B cell (primary cell): ENCODE results near the gene CAV3. TPM values are rescaled to one million over a fixed set of nuclear protein-coding genes. Genes with fewer than 3 reads are reported as not detected.

Experiments
- ATAC-seq: fragments of 200-7000 bp; cut with Tn5 transposase; one replicate; pipeline ENCODE4 v1.10.0; 2021; ENCODE audit warnings: low read depth, mild to moderate bottlenecking, moderate number of reproducible peaks, moderate library complexity
- CTCF ChIA-PET: fragments of 350-600 bp; sonication (Branson Sonifier 250); formaldehyde crosslinking; loops from one replicate; lab custom pipeline; 2021; ENCODE audit warnings: antibody characterized with exemption, inconsistent platforms; lab: Charles Lee
- POLR2A ChIA-PET: fragments of 350-600 bp; sonication (Branson Sonifier 250); formaldehyde crosslinking; loops from one replicate; lab custom pipeline; 2021; ENCODE audit warnings: antibody characterized with exemption; lab: Charles Lee
- DNase-seq: peaks from one replicate; pipeline ENCODE4 v3.0.0; 2013
- H2AFZ ChIP-seq: 2 replicates; pipeline ENCODE4 v1.6.1; 2012; ENCODE audit warnings: mild to moderate bottlenecking, low read depth, low read length; ENCODE audit not compliant: insufficient read depth, poor library complexity, severe bottlenecking
- H3K27ac ChIP-seq, 2 donors: 1 replicate in 1 of 2; 2 replicates in 1 of 2; pipeline ENCODE4 v1.5.1; 2012 to 2013; ENCODE audit warnings: low read length in 2 of 2, mild to moderate bottlenecking in 2 of 2, moderate library complexity in 1 of 2
- H3K27me3 ChIP-seq, 4 experiments: fragments of 200-600 bp in 1 of 4; sonication (generic) in 1 of 4; replicated peaks in 1 of 4; 1 replicate in 2 of 4; 2 replicates in 2 of 4; pipeline versions ENCODE4 v1.6.1 to v1.7.0; 2013 to 2016; ENCODE audit warnings: low read length in 3 of 4, mild to moderate bottlenecking in 2 of 4, mixed read lengths in 1 of 4, moderate library complexity in 1 of 4; ENCODE audit not compliant: insufficient read depth in 4 of 4, control insufficient read depth in 3 of 4; ENCODE audit errors: control extremely low read depth in 1 of 4
- H3K36me3 ChIP-seq, 2 experiments: replicated peaks in 1 of 2; 1 replicate in 1 of 2; 2 replicates in 1 of 2; pipeline versions ENCODE4 v1.6.1 to v1.7.1; 2013; ENCODE audit warnings: low read length in 1 of 2; ENCODE audit not compliant: insufficient read depth in 2 of 2, control insufficient read depth in 1 of 2; ENCODE audit errors: control extremely low read depth in 1 of 2, extremely low read depth in 1 of 2
- H3K4me1 ChIP-seq, 2 donors: fragments of 200-600 bp in 1 of 2; sonication (generic) in 1 of 2; 1 replicate in 1 of 2; 2 replicates in 1 of 2; pipeline versions ENCODE4 v1.5.1 to v1.6.1; 2013 to 2017; ENCODE audit warnings: low read length in 2 of 2; ENCODE audit not compliant: control insufficient read depth in 2 of 2, insufficient read depth in 2 of 2
- H3K4me2 ChIP-seq: replicated peaks from 2 replicates; pipeline ENCODE3; 2012; ENCODE audit warnings: mild to moderate bottlenecking, low read depth, low read length; ENCODE audit not compliant: poor library complexity, severe bottlenecking
- H3K4me3 ChIP-seq, 5 experiments: fragments of 200-600 bp in 1 of 5; sonication (generic) in 1 of 5; 1 replicate in 3 of 5; 2 replicates in 2 of 5; pipeline versions ENCODE4 v1.5.1 to v1.7.0; 2011 to 2016; ENCODE audit warnings: low read length in 4 of 5, mild to moderate bottlenecking in 4 of 5, low read depth in 2 of 5, control low read depth in 1 of 5, moderate library complexity in 1 of 5; ENCODE audit not compliant: insufficient read depth in 1 of 5; ENCODE audit errors: control extremely low read depth in 1 of 5, extremely low read depth in 1 of 5
- H3K79me2 ChIP-seq: fragments of 200-600 bp; sonication (generic); one replicate; pipeline ENCODE4 v1.6.0; 2016; ENCODE audit warnings: low read length; ENCODE audit not compliant: control insufficient read depth, insufficient read depth
- H3K9ac ChIP-seq: fragments of 200-600 bp; sonication (generic); 2 replicates; pipeline ENCODE4 v1.6.1; 2017; ENCODE audit warnings: mild to moderate bottlenecking, low read length, moderate library complexity
- H3K9me3 ChIP-seq, 3 donors: one replicate each; pipeline versions ENCODE4 v1.6.1 to v1.7.1; 2013; ENCODE audit warnings: low read length in 2 of 3; ENCODE audit not compliant: control insufficient read depth in 2 of 3, insufficient read depth in 1 of 3; ENCODE audit errors: control extremely low read depth in 1 of 3
- H4K20me1 ChIP-seq: 2 replicates; pipeline ENCODE4 v1.6.0; 2012; ENCODE audit warnings: mild to moderate bottlenecking, low read length; ENCODE audit not compliant: insufficient read depth, control insufficient read depth, poor library complexity, severe bottlenecking
- H3K27ac Mint-ChIP-seq: one replicate; pipeline ENCODE4 v1.8.0; 2021; ENCODE audit warnings: mixed read lengths
- H3K27me3 Mint-ChIP-seq: one replicate; pipeline ENCODE4 v1.8.0; 2021; ENCODE audit warnings: mixed read lengths
- H3K4me1 Mint-ChIP-seq: one replicate; pipeline ENCODE4 v1.8.0; 2021; ENCODE audit warnings: mixed read lengths
- H3K4me3 Mint-ChIP-seq: one replicate; pipeline ENCODE4 v1.8.0; 2021; ENCODE audit warnings: mixed read lengths
- H3K9me3 Mint-ChIP-seq: one replicate; pipeline ENCODE4 v1.8.0; 2022; ENCODE audit warnings: mixed read lengths; ENCODE audit not compliant: insufficient read depth
- CTCF ChIP-seq: fragments of 200-600 bp; IDR thresholded peaks from one replicate; pipeline ENCODE4 v1.8.0; 2022; ENCODE audit warnings: antibody characterized with exemption, mild to moderate bottlenecking
- EZH2 ChIP-seq: IDR thresholded peaks from 2 replicates; pipeline ENCODE4 v1.6.1; 2012; ENCODE audit warnings: borderline replicate concordance, low read depth, mild to moderate bottlenecking, moderate library complexity, low read length; ENCODE audit not compliant: insufficient read depth, poor library complexity, severe bottlenecking
- WGBS: methylation state at CpG from one replicate; pipeline ENCODE4 v1.1.5; 2013; ENCODE audit warnings: missing lambda C conversion rate; ENCODE audit not compliant: insufficient coverage; 5-methylcytosine and 5-hydroxymethylcytosine counted together
- intact Hi-C: fragments of 100-400 bp; cut with micrococcal nuclease; formaldehyde crosslinking; loops from one replicate; pipeline ENCODE4 v1.10.0; 2022
- polyA plus RNA-seq: library from polyadenylated mRNA; depleted of rRNA; stranded (reverse); fragments of >200 nt; gene quantifications from 2 replicates; pipeline ENCODE4 v1.2.3, GENCODE V29; 2012
- total RNA-seq, 2 donors: library from RNA; stranded (reverse); fragments of 120-200 nt in 1 of 2; gene quantifications; 1 replicate in 1 of 2; 2 replicates in 1 of 2; pipeline versions ENCODE4 v1.2.3 to v1.2.4, GENCODE V29; 2013 to 2022

CAV3 gene
- total and polyA plus RNA-seq, 2 donors (not counting 1 experiment from before 2014, with no cell fraction given) = not detected

DNA sequence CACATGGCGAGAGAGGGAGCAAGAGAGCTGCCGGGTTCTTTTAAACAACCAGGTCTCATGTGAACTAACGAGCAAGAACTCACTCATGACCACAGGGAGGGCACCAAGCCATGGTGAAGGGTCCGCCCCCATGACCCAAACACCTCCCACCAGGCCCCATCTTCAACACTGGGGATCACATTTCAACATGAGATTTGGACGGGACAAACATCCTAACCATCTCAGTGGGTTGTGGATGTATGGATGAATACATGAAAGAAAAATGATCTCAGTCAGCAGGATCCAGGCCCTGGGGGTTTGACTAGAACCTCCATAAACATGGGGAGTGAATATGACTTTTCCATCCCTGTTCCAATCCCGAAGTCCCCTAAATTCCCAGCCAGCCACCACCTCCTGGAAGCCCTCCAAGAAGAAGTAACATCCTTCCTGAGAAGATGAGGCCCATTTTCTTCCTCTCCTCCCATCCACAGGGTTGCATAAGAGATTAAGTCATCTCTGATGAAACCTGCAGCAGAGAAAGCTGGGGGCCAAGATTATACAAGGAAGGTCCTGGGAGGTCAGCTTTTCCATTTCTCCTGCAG lies 9.5 kb downstream of the CAV3 start:
- POLR2A ChIA-PET = no interaction called here

DNA sequence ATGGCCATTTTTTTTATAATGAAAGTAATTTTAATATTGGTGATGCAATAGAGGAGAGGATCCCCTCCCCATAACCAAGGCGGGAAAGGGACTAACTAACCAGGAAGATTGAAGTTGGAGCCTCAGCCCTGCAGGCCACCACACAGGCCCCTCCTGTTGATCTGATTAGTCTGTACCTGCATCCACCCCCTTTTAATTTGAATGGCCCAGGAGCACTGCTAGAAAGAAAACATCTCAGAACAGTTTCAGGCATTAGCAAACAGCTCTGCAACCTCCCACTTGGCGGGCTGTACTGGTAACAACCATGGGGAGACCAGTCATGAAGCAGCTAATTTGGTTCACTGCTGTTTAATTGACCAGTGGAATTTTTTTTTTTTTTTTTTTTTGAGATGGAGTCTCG lies 10.3 kb downstream of the CAV3 start:
- Histone ChIP-seq H3K36me3 (no peaks in the 10 kb centered on the region), H3K27me3 (no peaks in the 10 kb centered on the region), H3K4me2 (no peak overlapping the region), H3K4me3 (no peak overlapping the region), H4K20me1 (no peaks in the 10 kb centered on the region), H2AFZ (no peak overlapping the region), H3K4me1 (no peaks in the 10 kb centered on the region), H3K9me3 (peaks cover 0 to 3% (median 0%) of the 10 kb centered on the region in 3 donors), H3K27ac (no peak overlapping the region), H3K9ac (no peak overlapping the region), H3K79me2 (no peaks in the 10 kb centered on the region)
- WGBS = no CpG with 5 or more reads among the region's 3 CpGs
- H3K27ac Mint-ChIP-seq = no peak overlapping the region
- H3K4me1 Mint-ChIP-seq = no peaks in the 10 kb centered on the region
- DNase-seq = no peak
- ATAC-seq = no peak
- no peak for TF ChIP-seq CTCF
- no peak for TF ChIP-seq EZH2
- no peaks in the 10 kb centered on the region for H3K9me3 Mint-ChIP-seq
- ChIA-PET POLR2A (no interaction called here), CTCF (no interaction called here)
- H3K4me3 Mint-ChIP-seq = no peak overlapping the region
- intact Hi-C loops = no loop called here
- H3K27me3 Mint-ChIP-seq = peaks cover 7% of the 10 kb centered on the region

More for the DNA sequence above, 9.5 kb downstream of the CAV3 start:
- WGBS = 78% methylated on average over 4 of the region's 6 CpGs
- Histone ChIP-seq H3K4me2 (no peak overlapping the region), H3K79me2 (no peaks in the 10 kb centered on the region), H3K27ac (no peak overlapping the region), H3K9me3 (peaks cover 0 to 3% (median 0%) of the 10 kb centered on the region in 3 donors), H3K4me1 (no peaks in the 10 kb centered on the region), H2AFZ (no peak overlapping the region), H3K9ac (no peak overlapping the region), H3K4me3 (no peak overlapping the region), H3K36me3 (no peaks in the 10 kb centered on the region), H4K20me1 (no peaks in the 10 kb centered on the region), H3K27me3 (no peaks in the 10 kb centered on the region)
- no peaks in the 10 kb centered on the region for H3K9me3 Mint-ChIP-seq
- DNase-seq (no peak), ATAC-seq (no peak)
- H3K27ac Mint-ChIP-seq = no peak overlapping the region
- CTCF ChIA-PET = no interaction called here
- no peaks in the 10 kb centered on the region for H3K4me1 Mint-ChIP-seq
- TF ChIP-seq CTCF (no peak), EZH2 (no peak)
- peaks cover 7% of the 10 kb centered on the region for H3K27me3 Mint-ChIP-seq
- no peak overlapping the region for H3K4me3 Mint-ChIP-seq
- intact Hi-C loops = no loop called here
